ENCODE data around the gene GSTM4. TPM values are rescaled to one million over a fixed set of nuclear protein-coding genes. Genes with fewer than 3 reads are reported as not detected.

GSTM4 gene
- total RNA-seq, 1 experiment from 2014 or later = 24.6 TPM

DNA sequence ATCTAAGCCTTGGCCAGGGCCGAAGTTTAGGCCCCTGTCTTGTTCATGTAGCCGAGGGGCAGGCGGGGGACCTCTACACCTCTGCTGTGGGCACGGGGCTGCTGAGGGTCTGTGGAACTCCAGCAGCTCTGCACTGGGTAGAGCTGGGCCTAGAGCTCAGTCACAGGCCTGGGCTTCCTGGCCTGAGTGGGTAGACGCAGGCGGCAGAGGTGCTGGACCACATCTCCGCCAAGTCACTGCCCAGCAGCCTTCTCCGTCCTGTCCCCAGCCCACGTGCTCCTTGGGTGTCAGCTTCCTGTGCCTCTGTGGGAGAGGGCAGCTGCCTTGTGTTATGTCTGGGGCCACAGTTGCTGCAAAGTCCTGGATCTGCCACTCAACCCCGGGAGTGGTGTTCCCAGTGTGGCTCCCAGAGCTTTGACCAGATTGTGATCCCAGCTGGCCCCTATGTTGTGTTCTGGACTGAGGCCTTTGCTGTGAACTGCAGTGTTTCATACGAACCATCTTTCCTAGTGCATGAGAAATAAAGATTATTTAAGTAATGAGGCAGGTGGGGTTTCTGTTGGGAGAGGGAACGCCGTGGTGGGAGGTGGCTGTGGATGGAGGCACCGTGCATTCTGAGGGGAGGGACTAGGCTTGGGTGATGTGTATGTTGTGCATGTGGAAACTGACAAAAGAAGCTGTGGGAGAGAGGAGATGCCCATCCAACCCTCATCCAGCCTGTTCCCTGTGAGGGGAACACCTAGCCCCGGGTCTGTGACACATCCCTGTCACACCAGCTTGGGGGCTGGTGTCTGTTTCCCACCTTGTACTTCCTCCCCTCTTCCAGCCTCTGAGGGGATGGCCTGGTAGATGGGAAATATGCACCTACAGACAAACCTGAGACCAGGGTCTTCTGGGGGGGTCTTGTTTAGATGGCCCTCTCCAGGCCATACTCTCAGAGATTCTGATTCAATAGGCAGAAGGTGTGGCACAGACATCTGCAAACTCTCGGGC, 24.1 kb upstream of the GSTM4 start:
- Histone ChIP-seq H3K4me2 (ENCODE audit: insufficient read depth, insufficient read length, low read length) (no peak overlapping the region), H3K23me2 (ENCODE audit: insufficient read length, low read depth, low read length, poor library complexity, severe bottlenecking) (no peaks in the 10 kb centered on the region), H2BK5ac (ENCODE audit: insufficient read length, low read length) (no peak overlapping the region), H4K20me1 (ENCODE audit: control insufficient read depth, insufficient read depth, insufficient read length) (no peaks in the 10 kb centered on the region), H2AK5ac (ENCODE audit: insufficient read length, low read length) (no peak overlapping the region), H2BK120ac (ENCODE audit: low read depth, low read length, poor library complexity, severe bottlenecking) (no peak overlapping the region), H3K27ac (ENCODE audit: insufficient read length, low read depth, low read length) (no peak overlapping the region), H3K79me2 (ENCODE audit: insufficient read depth, low read length) (no peaks in the 10 kb centered on the region), H3K79me1 (ENCODE audit: insufficient read depth, low read depth, low read length, poor library complexity, severe bottlenecking) (no peaks in the 10 kb centered on the region), H3K9ac (ENCODE audit: extremely low read depth, insufficient read length, low read length) (no peak overlapping the region), H3K14ac (ENCODE audit: insufficient read depth, low read length) (no peak overlapping the region), H4K8ac (replicated peaks; ENCODE audit: insufficient read length, low read depth, low read length) (no peak overlapping the region), H2BK12ac (ENCODE audit: insufficient read length, low read depth, low read length) (no peak overlapping the region), H3T11ph (ENCODE audit: low read length) (no peak overlapping the region), H3K56ac (ENCODE audit: insufficient read length, low read depth, low read length) (no peak overlapping the region), H3K27me3 (ENCODE audit: insufficient read depth, low read length) (no peaks in the 10 kb centered on the region), H3K18ac (ENCODE audit: insufficient read length, low read depth, low read length) (no peak overlapping the region), H2BK20ac (ENCODE audit: low read depth, low read length, poor library complexity, severe bottlenecking) (no peak overlapping the region), H3K4ac (ENCODE audit: low read depth, low read length) (no peak overlapping the region), H2AFZ (ENCODE audit: low read length) (no peak overlapping the region), H3K4me1 (ENCODE audit: insufficient read depth, low read length) (peaks cover 7% of the 10 kb centered on the region; the same call in 1 of the 2 replicates), H3K9me3 (ENCODE audit: control insufficient read depth, low read depth, low read length) (no peaks in the 10 kb centered on the region), H3K23ac (ENCODE audit: insufficient read length, low read depth, low read length) (no peak overlapping the region), H2BK15ac (ENCODE audit: low read depth, low read length) (no peak overlapping the region), H4K91ac (ENCODE audit: insufficient read length, low read depth, low read length) (no peak overlapping the region), H4K5ac (ENCODE audit: insufficient read length, low read depth, low read length) (no peak overlapping the region)
- Mint-ChIP-seq H3K36me3 (ENCODE audit: insufficient read depth in 1 of 3, low read depth in 3 of 3) (peaks cover 27 to 42% (median 37%) of the 10 kb centered on the region in 3 experiments; a peak in 6 of 7 replicates), H3K4me1 (peaks cover 16 to 32% of the 10 kb centered on the region in 2 experiments), H3K4me3 (no peak overlapping the region), H3K9me3 (no peaks in the 10 kb centered on the region), H3K27ac (peak overlapping the region; percentile 64 to 66 (median 65); a peak in 3 of 7 replicates), H3K27me3 (ENCODE audit: low read depth) (no peaks in the 10 kb centered on the region)
- WGBS (ENCODE audit: extremely low coverage, insufficient read length, low lambda C conversion rate) = no CpG with 5 or more reads among the region's 16 CpGs
- TF ChIP-seq, protein P1, sequence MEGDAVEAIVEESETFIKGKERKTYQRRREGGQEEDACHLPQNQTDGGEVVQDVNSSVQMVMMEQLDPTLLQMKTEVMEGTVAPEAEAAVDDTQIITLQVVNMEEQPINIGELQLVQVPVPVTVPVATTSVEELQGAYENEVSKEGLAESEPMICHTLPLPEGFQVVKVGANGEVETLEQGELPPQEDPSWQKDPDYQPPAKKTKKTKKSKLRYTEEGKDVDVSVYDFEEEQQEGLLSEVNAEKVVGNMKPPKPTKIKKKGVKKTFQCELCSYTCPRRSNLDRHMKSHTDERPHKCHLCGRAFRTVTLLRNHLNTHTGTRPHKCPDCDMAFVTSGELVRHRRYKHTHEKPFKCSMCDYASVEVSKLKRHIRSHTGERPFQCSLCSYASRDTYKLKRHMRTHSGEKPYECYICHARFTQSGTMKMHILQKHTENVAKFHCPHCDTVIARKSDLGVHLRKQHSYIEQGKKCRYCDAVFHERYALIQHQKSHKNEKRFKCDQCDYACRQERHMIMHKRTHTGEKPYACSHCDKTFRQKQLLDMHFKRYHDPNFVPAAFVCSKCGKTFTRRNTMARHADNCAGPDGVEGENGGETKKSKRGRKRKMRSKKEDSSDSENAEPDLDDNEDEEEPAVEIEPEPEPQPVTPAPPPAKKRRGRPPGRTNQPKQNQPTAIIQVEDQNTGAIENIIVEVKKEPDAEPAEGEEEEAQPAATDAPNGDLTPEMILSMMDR (conservative IDR thresholded peaks at IDR 0.05) = no peak
- no peak for DNase-seq

Data from H9 (cell line).